ENCODE data around the gene G6PC3.
"Not testable (repeated sequence)": the region's sequence is repeated elsewhere in the genome, so short reads cannot be mapped to it uniquely, and the experiment has no call there.

Gene G6PC3

DNA sequence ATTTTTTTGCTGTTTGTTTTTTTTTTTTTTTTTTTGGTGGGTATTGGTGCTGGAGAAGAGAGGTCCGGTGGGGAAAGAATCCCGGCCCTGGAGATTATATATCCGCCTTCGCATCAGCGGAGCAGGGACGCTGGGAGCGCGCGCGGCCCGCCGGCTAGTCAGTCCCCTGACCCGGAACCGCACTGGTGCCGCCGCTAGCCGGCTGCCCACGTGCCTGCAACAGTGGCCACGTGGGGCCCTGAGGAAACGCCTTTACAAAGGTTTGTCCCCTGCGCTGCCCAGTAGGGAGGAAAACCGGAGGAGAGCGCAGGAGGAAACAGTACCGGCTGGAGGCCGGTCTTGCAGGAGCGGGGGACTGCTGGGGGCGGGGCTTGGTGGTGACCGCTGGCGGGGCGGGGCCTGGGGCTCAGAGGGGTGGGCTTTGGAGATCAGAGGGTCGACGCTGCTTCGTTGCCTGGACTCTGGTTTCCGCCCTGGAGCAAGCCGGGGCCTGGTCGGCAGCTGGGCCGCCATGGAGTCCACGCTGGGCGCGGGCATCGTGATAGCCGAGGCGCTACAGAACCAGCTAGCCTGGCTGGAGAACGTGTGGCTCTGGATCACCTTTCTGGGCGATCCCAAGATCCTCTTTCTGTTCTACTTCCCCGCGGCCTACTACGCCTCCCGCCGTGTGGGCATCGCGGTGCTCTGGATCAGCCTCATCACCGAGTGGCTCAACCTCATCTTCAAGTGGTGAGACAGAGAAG lies at the start of gene G6PC3:
TSS of gene G6PC3 (plus strand) at position 281 of the 743 bp plus-strand sequence. CDS start at position 512, 231 bp downstream.
- peak; percentile 90 for ATAC-seq
- TF ChIP-seq TOX (CRISPR knock-in tag; IDR thresholded peaks at IDR 0.05; ENCODE audit: borderline replicate concordance) (no peak), ZNF70 (CRISPR knock-in tag; IDR thresholded peaks at IDR 0.05) (no peak), CSRNP3 (CRISPR knock-in tag; IDR thresholded peaks at IDR 0.05) (no peak), TCF4 (CRISPR knock-in tag; IDR thresholded peaks at IDR 0.05; ENCODE audit: borderline replicate concordance) (0 out of 2 replicates have a peak, but pooled peaks have one; percentile 16), RARB (CRISPR knock-in tag; IDR thresholded peaks at IDR 0.05) (no peak), SNAI2 (CRISPR knock-in tag; IDR thresholded peaks at IDR 0.05) (no peak), ARNTL (CRISPR knock-in tag; IDR thresholded peaks at IDR 0.05; ENCODE audit: borderline replicate concordance, low read depth) (0 out of 2 replicates have a peak, but pooled peaks have one; percentile 63), ZFP3 (CRISPR knock-in tag; IDR thresholded peaks at IDR 0.05) (peak; percentile 35; the same call in 1 of the 2 replicates)
- TF ChIP-seq, protein P1, sequence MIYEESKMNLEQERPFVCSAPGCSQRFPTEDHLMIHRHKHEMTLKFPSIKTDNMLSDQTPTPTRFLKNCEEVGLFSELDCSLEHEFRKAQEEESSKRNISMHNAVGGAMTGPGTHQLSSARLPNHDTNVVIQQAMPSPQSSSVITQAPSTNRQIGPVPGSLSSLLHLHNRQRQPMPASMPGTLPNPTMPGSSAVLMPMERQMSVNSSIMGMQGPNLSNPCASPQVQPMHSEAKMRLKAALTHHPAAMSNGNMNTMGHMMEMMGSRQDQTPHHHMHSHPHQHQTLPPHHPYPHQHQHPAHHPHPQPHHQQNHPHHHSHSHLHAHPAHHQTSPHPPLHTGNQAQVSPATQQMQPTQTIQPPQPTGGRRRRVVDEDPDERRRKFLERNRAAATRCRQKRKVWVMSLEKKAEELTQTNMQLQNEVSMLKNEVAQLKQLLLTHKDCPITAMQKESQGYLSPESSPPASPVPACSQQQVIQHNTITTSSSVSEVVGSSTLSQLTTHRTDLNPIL (CRISPR knock-in tag; IDR thresholded peaks at IDR 0.05; ENCODE audit: low read depth): no peak

GRCh38 chr17:44021227-44021626 lies 49.3 kb upstream of the G6PC3 start:
- ATAC-seq: not testable (repeated sequence)

- no peak for ATAC-seq
- TF ChIP-seq ZFP30 (CRISPR knock-in tag; IDR thresholded peaks at IDR 0.05): no peak
- no peak for TF ChIP-seq CSDC2 (CRISPR knock-in tag; IDR thresholded peaks at IDR 0.05)
- no peak for TF ChIP-seq TCF4 (CRISPR knock-in tag; IDR thresholded peaks at IDR 0.05; ENCODE audit: borderline replicate concordance)
Measured at GRCh38 chr17:44022246-44022645, 48.3 kb upstream of the G6PC3 start.

DNA sequence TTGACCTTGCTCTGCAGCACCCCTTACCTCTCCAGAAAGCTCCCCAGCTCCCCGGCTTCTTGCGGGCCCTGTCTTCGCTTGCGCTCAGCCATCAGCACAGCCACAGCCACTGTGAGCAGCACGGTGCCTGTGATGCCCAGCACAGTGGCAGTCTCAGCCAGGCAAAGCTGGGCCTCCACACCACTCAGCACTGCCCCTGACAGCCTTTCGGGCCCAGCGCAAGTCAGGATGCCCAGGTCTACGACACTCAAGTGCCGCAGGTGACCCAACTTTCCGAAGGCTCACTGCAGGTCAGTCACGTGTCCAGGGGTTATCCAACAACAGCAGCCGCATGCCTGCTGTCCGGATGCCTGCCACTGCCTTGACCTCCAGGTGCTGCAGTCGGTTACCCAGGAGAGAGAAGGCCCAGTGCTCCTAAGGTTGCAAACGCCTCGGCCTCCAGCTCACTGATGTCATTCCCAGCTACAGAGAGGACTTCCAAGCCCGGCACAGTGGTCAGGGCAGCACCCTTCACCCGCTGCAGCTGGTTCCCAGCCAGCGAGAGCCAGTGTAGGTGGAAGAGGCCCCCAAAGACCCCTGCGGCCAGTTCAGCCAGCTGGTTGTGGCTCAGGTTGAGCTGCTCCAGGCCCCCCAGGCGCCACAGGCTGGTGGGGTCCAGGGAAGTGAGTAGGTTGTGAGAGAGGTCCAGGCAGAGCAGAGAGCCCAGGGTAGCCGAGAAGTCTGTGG lies 46.8 kb upstream of the G6PC3 start:
- peak; percentile 25; the same call in 2 of the 3 replicates for ATAC-seq
- TF ChIP-seq BACH2 (CRISPR knock-in tag; IDR thresholded peaks at IDR 0.05; ENCODE audit: borderline replicate concordance) (no peak), RARB (CRISPR knock-in tag; IDR thresholded peaks at IDR 0.05) (no peak), OSR1 (CRISPR knock-in tag; IDR thresholded peaks at IDR 0.05) (no peak), CSRNP3 (CRISPR knock-in tag; IDR thresholded peaks at IDR 0.05) (no peak), ZC3H10 (CRISPR knock-in tag; IDR thresholded peaks at IDR 0.05) (no peak), ZNF8 (CRISPR knock-in tag; IDR thresholded peaks at IDR 0.05) (no peak), ZNF565 (CRISPR knock-in tag; conservative IDR thresholded peaks at IDR 0.05; ENCODE audit: low read depth) (no peak), SNAI2 (CRISPR knock-in tag; IDR thresholded peaks at IDR 0.05) (no peak), TOX (CRISPR knock-in tag; IDR thresholded peaks at IDR 0.05; ENCODE audit: borderline replicate concordance) (no peak), ZNF70 (CRISPR knock-in tag; IDR thresholded peaks at IDR 0.05) (no peak), ZFP3 (CRISPR knock-in tag; IDR thresholded peaks at IDR 0.05) (no peak), ARNTL (CRISPR knock-in tag; IDR thresholded peaks at IDR 0.05; ENCODE audit: borderline replicate concordance, low read depth) (no peak), TCF4 (CRISPR knock-in tag; IDR thresholded peaks at IDR 0.05; ENCODE audit: borderline replicate concordance) (no peak), PPARA (CRISPR knock-in tag; IDR thresholded peaks at IDR 0.05; ENCODE audit: borderline replicate concordance) (no peak), GLIS3 (CRISPR knock-in tag; IDR thresholded peaks at IDR 0.05) (no peak), ZFP30 (CRISPR knock-in tag; IDR thresholded peaks at IDR 0.05) (no peak)
- TF ChIP-seq, protein P2, sequence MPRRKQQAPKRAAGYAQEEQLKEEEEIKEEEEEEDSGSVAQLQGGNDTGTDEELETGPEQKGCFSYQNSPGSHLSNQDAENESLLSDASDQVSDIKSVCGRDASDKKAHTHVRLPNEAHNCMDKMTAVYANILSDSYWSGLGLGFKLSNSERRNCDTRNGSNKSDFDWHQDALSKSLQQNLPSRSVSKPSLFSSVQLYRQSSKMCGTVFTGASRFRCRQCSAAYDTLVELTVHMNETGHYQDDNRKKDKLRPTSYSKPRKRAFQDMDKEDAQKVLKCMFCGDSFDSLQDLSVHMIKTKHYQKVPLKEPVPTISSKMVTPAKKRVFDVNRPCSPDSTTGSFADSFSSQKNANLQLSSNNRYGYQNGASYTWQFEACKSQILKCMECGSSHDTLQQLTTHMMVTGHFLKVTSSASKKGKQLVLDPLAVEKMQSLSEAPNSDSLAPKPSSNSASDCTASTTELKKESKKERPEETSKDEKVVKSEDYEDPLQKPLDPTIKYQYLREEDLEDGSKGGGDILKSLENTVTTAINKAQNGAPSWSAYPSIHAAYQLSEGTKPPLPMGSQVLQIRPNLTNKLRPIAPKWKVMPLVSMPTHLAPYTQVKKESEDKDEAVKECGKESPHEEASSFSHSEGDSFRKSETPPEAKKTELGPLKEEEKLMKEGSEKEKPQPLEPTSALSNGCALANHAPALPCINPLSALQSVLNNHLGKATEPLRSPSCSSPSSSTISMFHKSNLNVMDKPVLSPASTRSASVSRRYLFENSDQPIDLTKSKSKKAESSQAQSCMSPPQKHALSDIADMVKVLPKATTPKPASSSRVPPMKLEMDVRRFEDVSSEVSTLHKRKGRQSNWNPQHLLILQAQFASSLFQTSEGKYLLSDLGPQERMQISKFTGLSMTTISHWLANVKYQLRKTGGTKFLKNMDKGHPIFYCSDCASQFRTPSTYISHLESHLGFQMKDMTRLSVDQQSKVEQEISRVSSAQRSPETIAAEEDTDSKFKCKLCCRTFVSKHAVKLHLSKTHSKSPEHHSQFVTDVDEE (CRISPR knock-in tag; IDR thresholded peaks at IDR 0.05): no peak
- TF ChIP-seq, protein P3, sequence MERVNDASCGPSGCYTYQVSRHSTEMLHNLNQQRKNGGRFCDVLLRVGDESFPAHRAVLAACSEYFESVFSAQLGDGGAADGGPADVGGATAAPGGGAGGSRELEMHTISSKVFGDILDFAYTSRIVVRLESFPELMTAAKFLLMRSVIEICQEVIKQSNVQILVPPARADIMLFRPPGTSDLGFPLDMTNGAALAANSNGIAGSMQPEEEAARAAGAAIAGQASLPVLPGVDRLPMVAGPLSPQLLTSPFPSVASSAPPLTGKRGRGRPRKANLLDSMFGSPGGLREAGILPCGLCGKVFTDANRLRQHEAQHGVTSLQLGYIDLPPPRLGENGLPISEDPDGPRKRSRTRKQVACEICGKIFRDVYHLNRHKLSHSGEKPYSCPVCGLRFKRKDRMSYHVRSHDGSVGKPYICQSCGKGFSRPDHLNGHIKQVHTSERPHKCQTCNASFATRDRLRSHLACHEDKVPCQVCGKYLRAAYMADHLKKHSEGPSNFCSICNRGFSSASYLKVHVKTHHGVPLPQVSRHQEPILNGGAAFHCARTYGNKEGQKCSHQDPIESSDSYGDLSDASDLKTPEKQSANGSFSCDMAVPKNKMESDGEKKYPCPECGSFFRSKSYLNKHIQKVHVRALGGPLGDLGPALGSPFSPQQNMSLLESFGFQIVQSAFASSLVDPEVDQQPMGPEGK (CRISPR knock-in tag; IDR thresholded peaks at IDR 0.05; ENCODE audit: borderline replicate concordance): no peak

Measured in SK-N-SH treated with all-trans-retinoic acid at 6 μM for 48 hours (cell line).